K562 (cell line): ENCODE measurements around the gene COX14. TPM values are rescaled to one million over a fixed set of nuclear protein-coding genes. Genes with fewer than 3 reads are reported as not detected.
A peak's percentile ranks its signal among the peaks of the same experiment; 100 is the strongest.

ENCODE experiments used
- ELK3 ChIP-seq: fragments of 450-650 bp; formaldehyde crosslinking; IDR thresholded peaks from 2 replicates; pipeline ENCODE4 v1.4.0; 2020; ENCODE audit warnings: mild to moderate bottlenecking
- MEIS2 ChIP-seq: fragments of 450-650 bp; IDR thresholded peaks from 2 replicates; pipeline ENCODE4 v1.6.1; 2014; ENCODE audit warnings: mild to moderate bottlenecking; ENCODE audit not compliant: partially characterized antibody
- NR0B1 ChIP-seq: fragments of 450-650 bp; IDR thresholded peaks from one replicate; pipeline ENCODE4 v1.6.1; 2018; ENCODE audit warnings: mild to moderate bottlenecking, moderate library complexity; ENCODE audit not compliant: partially characterized antibody
- SREBF1 ChIP-seq: fragments of 150-350 bp; IDR thresholded peaks from 2 replicates; pipeline ENCODE4 v1.6.1; 2014; ENCODE audit warnings: antibody characterized with exemption, low read depth, low read length, borderline replicate concordance
- polyA plus RNA-seq, 8 experiments: library from polyadenylated mRNA; depleted of rRNA in 4 of 8; stranded (reverse) in 5 of 8; unstranded in 3 of 8; fragments of >200 nt; fragmentation: Nextera tagmentation in 2 of 8; fragmentation: Illumina TruSeq in 1 of 8; extraction: Ambion mirVana in 2 of 8; extraction: Trizol in 1 of 8; gene quantifications; 2 replicates each; pipeline versions ENCODE4 v1.2.1 to v1.2.3, GENCODE V29; 2011 to 2014; ENCODE audit warnings: inconsistent platforms in 1 of 8, missing spikeins in 1 of 8
- total RNA-seq, 7 experiments: library from RNA; depleted of rRNA in 6 of 7; stranded (reverse); fragments of >200 nt in 6 of 7; fragmentation: Illumina TruSeq in 2 of 7; extraction: Trizol in 2 of 7; gene quantifications; 2 replicates each; pipeline versions ENCODE4 v1.2.1 to v1.2.3, GENCODE V29; 2011 to 2021; ENCODE audit warnings: low replicate concordance in 1 of 7
- TF ChIP-seq, protein P1 (sequence below), 2 experiments: fragments of 450-650 bp; formaldehyde crosslinking in 1 of 2; IDR thresholded peaks; 2 replicates each; pipeline versions ENCODE4 v1.4.0 to v1.6.1; 2014 to 2020; ENCODE audit warnings: mild to moderate bottlenecking in 2 of 2, borderline replicate concordance in 1 of 2, low read depth in 1 of 2
- TF ChIP-seq, protein P2 (sequence below): sonication (generic); formaldehyde crosslinking; IDR thresholded peaks from 2 replicates; pipeline ENCODE4 v1.8.0; 2022; ENCODE audit warnings: mild to moderate bottlenecking, missing genetic modification reagents
- TF ChIP-seq, protein P3 (sequence below): fragments of 200-800 bp; sonication (Bioruptor generic); IDR thresholded peaks from 2 replicates; pipeline ENCODE4 v1.6.1; 2017; ENCODE audit warnings: missing genetic modification characterization, missing compliant biosample characterization

The COX14 gene
- total and polyA plus RNA-seq, 9 of the 15 experiments (the other 6 are each of a cell fraction or from before 2014, with no cell fraction given), result 44.4 to 269 (median 53.4) TPM

- TF ChIP-seq, protein P1, sequence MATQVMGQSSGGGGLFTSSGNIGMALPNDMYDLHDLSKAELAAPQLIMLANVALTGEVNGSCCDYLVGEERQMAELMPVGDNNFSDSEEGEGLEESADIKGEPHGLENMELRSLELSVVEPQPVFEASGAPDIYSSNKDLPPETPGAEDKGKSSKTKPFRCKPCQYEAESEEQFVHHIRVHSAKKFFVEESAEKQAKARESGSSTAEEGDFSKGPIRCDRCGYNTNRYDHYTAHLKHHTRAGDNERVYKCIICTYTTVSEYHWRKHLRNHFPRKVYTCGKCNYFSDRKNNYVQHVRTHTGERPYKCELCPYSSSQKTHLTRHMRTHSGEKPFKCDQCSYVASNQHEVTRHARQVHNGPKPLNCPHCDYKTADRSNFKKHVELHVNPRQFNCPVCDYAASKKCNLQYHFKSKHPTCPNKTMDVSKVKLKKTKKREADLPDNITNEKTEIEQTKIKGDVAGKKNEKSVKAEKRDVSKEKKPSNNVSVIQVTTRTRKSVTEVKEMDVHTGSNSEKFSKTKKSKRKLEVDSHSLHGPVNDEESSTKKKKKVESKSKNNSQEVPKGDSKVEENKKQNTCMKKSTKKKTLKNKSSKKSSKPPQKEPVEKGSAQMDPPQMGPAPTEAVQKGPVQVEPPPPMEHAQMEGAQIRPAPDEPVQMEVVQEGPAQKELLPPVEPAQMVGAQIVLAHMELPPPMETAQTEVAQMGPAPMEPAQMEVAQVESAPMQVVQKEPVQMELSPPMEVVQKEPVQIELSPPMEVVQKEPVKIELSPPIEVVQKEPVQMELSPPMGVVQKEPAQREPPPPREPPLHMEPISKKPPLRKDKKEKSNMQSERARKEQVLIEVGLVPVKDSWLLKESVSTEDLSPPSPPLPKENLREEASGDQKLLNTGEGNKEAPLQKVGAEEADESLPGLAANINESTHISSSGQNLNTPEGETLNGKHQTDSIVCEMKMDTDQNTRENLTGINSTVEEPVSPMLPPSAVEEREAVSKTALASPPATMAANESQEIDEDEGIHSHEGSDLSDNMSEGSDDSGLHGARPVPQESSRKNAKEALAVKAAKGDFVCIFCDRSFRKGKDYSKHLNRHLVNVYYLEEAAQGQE (IDR thresholded peaks at IDR 0.05; ENCODE audit: borderline replicate concordance), result no peak
- TF ChIP-seq, protein P1 (CRISPR knock-in tag; IDR thresholded peaks at IDR 0.05; ENCODE audit: low read depth), result no peak
- TF ChIP-seq MEIS2 (peak; percentile 66), NR0B1 (no peak), SREBF1 (no peak), ELK3 (no peak)
- TF ChIP-seq, protein P2, sequence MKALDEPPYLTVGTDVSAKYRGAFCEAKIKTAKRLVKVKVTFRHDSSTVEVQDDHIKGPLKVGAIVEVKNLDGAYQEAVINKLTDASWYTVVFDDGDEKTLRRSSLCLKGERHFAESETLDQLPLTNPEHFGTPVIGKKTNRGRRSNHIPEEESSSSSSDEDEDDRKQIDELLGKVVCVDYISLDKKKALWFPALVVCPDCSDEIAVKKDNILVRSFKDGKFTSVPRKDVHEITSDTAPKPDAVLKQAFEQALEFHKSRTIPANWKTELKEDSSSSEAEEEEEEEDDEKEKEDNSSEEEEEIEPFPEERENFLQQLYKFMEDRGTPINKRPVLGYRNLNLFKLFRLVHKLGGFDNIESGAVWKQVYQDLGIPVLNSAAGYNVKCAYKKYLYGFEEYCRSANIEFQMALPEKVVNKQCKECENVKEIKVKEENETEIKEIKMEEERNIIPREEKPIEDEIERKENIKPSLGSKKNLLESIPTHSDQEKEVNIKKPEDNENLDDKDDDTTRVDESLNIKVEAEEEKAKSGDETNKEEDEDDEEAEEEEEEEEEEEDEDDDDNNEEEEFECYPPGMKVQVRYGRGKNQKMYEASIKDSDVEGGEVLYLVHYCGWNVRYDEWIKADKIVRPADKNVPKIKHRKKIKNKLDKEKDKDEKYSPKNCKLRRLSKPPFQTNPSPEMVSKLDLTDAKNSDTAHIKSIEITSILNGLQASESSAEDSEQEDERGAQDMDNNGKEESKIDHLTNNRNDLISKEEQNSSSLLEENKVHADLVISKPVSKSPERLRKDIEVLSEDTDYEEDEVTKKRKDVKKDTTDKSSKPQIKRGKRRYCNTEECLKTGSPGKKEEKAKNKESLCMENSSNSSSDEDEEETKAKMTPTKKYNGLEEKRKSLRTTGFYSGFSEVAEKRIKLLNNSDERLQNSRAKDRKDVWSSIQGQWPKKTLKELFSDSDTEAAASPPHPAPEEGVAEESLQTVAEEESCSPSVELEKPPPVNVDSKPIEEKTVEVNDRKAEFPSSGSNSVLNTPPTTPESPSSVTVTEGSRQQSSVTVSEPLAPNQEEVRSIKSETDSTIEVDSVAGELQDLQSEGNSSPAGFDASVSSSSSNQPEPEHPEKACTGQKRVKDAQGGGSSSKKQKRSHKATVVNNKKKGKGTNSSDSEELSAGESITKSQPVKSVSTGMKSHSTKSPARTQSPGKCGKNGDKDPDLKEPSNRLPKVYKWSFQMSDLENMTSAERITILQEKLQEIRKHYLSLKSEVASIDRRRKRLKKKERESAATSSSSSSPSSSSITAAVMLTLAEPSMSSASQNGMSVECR (CRISPR knock-in tag), result peak; percentile 47; the same call in 1 of the 2 replicates
- TF ChIP-seq, protein P3, sequence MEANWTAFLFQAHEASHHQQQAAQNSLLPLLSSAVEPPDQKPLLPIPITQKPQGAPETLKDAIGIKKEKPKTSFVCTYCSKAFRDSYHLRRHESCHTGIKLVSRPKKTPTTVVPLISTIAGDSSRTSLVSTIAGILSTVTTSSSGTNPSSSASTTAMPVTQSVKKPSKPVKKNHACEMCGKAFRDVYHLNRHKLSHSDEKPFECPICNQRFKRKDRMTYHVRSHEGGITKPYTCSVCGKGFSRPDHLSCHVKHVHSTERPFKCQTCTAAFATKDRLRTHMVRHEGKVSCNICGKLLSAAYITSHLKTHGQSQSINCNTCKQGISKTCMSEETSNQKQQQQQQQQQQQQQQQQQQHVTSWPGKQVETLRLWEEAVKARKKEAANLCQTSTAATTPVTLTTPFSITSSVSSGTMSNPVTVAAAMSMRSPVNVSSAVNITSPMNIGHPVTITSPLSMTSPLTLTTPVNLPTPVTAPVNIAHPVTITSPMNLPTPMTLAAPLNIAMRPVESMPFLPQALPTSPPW (CRISPR knock-in tag), result 0 out of 2 replicates have a peak, but pooled peaks have one; percentile 27
Measured at GRCh38 chr12:50110127-50110761, 1.8 kb upstream of the COX14 start (continued).
